ENCODE results near the gene MMEL1. TPM values are rescaled to one million over a fixed set of nuclear protein-coding genes. Genes with fewer than 3 reads are reported as not detected.
A peak's percentile ranks its signal among the peaks of the same experiment; 100 is the strongest.

MMEL1 gene
- total RNA-seq, 1 experiment from 2014 or later, result not detected

GRCh38 chr1:2643414-2644077, 10.7 kb upstream of the MMEL1 start:
- DNase-seq (ENCODE audit: low read depth), result no peak

GRCh38 chr1:2642560-2643413, 10.0 kb upstream of the MMEL1 start:
- DNase-seq (ENCODE audit: low read depth), result peak; percentile 82

- DNase-seq (ENCODE audit: low read depth), result no peak
Measured at GRCh38 chr1:2642131-2642559, 9.3 kb upstream of the MMEL1 start.

- no peak for DNase-seq (ENCODE audit: low read depth)
Measured at GRCh38 chr1:2641381-2642130, 8.7 kb upstream of the MMEL1 start.

GRCh38 chr1:2640626-2641025, 7.8 kb upstream of the MMEL1 start:
- no peak for DNase-seq (ENCODE audit: low read depth)

GRCh38 chr1:2639607-2640521, 7.0 kb upstream of the MMEL1 start:
- DNase-seq (ENCODE audit: low read depth), result no peak

- no peak for DNase-seq (ENCODE audit: low read depth)
Measured at GRCh38 chr1:2639203-2639602, 6.4 kb upstream of the MMEL1 start.

GRCh38 chr1:2638466-2639115, 5.8 kb upstream of the MMEL1 start:
- DNase-seq (ENCODE audit: low read depth), result no peak

GRCh38 chr1:2637442-2638145, 4.8 kb upstream of the MMEL1 start:
- DNase-seq (ENCODE audit: low read depth), result no peak

- no peak for DNase-seq (ENCODE audit: low read depth)
Measured at GRCh38 chr1:2636733-2637132, 3.9 kb upstream of the MMEL1 start.

GRCh38 chr1:2635361-2636010, 2.7 kb upstream of the MMEL1 start:
- DNase-seq (ENCODE audit: low read depth), result no peak

GRCh38 chr1:2633936-2634491, 1.2 kb upstream of the MMEL1 start:
- DNase-seq (ENCODE audit: low read depth), result no peak

GRCh38 chr1:2633366-2633935, 635 bp upstream of the MMEL1 start:
- no peak for DNase-seq (ENCODE audit: low read depth)

GRCh38 chr1:2632051-2632430, 775 bp downstream of the MMEL1 start:
- no peak for DNase-seq (ENCODE audit: low read depth)

GRCh38 chr1:2631136-2632050, 1.4 kb downstream of the MMEL1 start:
- no peak for DNase-seq (ENCODE audit: low read depth)

GRCh38 chr1:2630498-2631135, 2.2 kb downstream of the MMEL1 start:
- no peak for DNase-seq (ENCODE audit: low read depth)

All from HT1080 (cell line).